ENCODE measurements around the gene TUBA3C.
"Not testable (repeated sequence)": the region's sequence is repeated elsewhere in the genome, so short reads cannot be mapped to it uniquely, and the experiment has no call there.

Gene TUBA3C

DNA sequence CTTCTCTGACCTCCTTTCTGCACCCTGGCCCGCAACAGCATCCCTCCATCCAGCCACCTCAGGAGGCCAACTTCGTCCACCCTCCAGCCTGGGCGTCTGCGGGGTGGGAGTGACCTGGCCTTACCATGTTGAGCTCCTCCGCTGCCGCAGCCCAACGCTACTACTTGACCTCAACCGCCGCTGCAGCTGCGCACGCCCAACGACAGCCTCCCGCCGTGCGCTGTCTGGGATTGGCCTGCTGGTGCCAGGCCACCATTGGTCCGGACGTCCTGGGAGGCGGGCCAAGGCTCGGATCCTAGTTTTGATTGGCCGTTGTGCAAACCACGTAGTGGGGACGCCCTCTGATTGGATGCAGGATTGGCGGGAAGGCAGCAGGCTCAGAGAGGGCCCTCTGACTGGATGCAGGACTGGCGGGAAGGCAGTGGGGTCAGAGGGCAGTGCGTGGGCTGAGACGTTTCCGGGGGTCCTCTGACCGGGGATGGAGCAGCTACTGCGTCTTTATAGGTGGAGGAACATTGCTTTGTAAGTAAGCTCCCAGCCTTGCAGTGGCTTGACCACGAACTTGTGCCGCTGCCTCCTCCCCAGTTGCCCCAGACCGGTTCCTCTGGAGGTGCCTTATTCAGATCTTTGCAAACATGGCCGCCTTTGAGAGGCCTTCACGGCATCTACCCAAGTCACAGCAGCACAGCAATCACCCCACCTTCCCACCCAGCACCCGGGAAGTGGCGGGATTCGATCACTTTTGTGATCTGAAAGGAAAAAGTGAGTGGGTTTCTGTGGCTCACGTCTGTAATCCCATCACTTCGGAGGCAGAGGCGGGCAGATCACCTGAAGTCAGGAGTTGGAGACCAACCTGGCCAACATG lies at the start of gene TUBA3C:
TSS of gene TUBA3C (minus strand) at position 204 of the 865 bp plus-strand sequence. CDS start at position 127, 77 bp downstream.
- DNase-seq, result no peak

GRCh38 chr13:19207413-19207812 lies 25.8 kb upstream of the TUBA3C start:
- not testable (repeated sequence) for DNase-seq

DNA sequence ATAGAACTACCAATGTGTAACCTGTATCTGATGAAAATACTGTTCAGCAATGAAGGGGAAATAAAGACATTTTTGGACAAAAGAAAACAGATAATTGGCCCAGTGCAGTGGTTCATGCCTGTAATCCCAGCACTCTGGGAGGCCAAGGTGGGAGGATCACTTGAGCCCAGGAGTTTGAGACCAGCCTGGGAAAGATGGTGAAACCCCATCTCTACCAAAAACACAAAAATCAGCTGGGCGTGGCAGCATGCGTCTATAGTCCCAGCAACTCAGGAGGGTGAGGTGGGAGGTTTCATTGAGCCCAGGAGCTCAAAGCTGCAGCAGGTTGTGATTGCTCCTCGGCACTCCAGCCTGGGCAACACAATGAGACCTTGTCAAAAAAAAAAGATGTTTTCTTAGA lies 11.0 kb upstream of the TUBA3C start:
- not testable (repeated sequence) for DNase-seq

- not testable (repeated sequence) for DNase-seq
Measured at GRCh38 chr13:19189911-19190310, 8.3 kb upstream of the TUBA3C start.

DNA sequence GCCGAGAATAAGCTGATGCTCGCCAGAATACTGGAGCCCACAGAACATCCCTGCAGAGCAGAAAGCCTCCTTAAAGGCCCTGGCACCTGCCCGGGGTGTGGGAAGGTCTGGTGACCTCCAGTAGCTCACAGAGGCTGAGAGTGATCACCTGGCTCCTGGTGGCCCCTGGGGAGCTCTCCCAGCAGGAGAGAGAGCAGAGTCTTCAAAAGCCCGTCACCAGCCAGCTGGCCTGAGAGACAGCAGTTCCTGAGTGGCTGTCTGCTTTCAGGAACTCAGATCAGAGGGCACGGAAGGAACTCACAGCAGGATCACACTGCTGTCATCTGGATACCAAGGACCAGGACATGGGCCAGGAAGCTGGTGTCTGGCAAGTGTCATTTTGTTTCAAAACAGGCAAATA lies 7.7 kb upstream of the TUBA3C start:
- DNase-seq, result not testable (repeated sequence)

DNA sequence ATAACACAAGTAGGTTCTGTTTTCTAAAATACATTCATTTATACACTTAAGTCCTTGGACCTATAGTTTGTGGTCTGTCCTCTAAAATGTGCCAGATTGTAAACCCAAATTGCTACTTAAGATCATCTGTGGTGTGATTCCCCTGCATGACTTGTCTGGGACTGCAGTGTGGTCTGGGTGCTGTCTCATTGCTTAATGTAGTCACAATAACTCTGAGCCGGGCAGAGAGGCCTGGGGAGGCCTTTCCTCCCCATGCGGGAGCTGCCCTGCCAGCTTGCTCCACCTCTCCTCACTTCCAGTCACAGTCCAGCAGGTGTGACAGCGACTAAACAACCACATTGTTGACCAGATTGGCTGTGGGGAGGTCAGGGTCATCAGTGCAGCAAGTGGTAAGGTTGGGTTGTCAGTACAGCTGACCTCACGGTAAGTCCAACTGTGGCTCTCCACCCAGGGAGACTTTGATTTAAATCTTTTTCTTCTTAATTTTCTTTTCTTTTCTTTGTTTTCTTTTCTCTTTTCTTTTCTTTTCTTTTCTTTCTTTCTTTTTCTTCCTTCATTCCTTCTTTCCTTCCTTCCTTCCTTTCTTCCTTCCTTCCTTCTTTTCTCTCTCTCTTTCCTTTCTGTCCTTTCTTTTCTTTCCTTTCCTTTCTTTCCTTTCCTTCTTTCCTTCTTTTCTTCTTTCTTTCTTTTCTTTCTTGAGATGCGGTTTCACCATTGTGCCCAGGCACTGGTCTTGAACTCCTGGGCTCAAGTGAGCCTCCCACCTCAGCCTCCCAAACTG lies 4.4 kb upstream of the TUBA3C start:
- DNase-seq, result no peak

GRCh38 chr13:19185086-19185864 lies 3.7 kb upstream of the TUBA3C start:
- no peak for DNase-seq

- no peak for DNase-seq
Measured at GRCh38 chr13:19184176-19184575, 2.6 kb upstream of the TUBA3C start.

- DNase-seq, result no peak
Measured at GRCh38 chr13:19183676-19184075, 2.1 kb upstream of the TUBA3C start.

DNA sequence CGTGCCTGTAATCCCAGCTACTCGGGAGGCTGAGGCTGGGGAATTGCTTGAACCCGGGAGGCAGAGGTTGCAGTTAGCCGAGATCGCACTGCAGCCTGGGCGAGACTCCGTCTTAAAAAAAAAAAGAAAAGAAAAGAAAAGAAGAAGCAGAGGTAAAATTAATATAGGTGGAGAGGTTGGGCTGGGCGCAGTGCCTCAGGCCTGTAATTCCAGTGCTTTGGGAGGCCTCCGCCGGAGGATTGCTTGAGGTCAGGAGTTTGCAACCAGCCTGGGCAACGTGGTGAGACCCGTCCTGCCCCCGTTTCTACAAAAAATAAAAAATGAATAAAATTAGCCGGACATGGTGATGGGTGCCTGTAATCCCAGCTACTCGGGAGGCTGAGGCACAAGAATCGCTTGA lies 912 bp upstream of the TUBA3C start:
- no peak for DNase-seq

DNA sequence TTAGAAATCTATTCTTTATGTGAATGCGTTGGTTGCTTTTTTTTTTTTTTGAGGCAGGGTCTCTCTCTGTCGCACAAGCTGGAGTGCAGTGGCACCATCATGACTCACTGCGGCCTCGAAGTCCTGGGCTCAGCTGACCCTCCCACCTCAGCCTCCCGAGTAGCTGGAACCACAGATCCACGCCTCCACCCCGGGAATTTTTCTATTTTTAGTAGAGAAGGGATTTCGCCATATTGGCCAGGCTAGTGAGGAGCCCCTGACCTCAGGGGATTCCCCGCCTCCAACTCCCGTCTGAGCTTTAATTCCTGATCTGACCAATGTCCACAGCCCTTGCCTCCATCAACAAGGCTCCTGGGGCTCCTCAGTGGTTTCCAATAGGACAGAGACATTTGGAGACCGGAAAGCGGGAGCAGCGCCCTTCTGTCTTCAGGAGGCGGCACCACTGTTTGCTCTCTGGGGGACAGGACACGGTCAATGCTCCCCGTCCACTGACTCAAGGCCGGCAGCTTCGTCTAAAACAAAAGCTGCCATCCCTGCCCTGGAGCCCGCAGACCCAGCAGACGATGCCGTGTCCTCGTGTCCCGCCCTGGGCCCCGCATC lies 503 bp downstream of the TUBA3C start:
- no peak for DNase-seq

DNA sequence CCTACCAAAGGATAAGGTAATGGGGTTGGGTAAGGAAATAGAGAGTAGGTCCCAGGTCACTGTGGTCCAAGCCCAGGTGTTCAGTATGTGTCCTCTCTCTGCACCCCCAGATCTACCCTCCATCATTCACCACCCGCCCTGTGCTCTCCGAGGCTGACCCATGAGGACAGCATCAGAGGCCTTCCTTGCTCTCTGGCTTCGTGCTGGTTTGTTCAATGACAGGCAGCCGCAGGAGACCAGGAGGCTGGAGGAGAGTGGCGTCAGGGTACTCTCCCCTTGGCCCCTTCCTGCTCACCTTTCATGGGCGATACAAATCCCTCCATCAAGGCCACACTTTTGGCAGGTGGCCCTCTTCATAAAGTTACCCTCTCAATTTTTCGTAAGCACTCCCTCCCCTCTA lies 1.7 kb downstream of the TUBA3C start:
- no peak for DNase-seq

DNA sequence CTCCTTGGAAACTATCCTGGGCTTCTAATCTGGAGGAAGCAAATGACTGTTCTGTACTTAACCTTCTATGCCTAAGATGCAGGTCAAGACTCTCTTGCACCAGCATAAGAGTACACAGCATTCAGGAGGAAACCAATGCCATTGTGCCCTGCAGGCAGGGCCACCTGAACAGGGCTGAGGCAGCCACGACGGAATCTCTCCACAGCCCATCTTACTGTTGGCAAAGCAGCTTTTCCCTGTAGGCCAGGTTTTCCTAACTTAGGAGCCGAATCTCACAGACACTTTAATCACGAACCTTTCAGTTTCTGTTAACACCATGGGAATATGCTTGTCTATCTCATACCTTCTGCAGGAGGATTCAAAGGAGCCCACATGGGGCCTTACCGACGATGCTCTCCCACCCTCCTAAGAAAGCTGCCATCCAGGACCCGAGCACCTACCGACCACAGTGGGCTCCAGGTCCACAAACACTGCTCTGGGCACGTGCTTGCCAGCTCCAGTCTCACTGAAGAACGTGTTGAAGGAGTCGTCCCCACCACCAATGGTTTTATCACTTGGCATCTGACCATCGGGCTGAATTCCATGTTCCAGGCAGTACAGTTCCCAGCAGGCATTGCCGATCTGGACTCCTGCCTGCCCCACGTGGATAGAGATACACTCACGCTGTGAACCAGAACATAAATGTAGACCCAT lies 2.6 kb downstream of the TUBA3C start:
- DNase-seq, result no peak

DNA sequence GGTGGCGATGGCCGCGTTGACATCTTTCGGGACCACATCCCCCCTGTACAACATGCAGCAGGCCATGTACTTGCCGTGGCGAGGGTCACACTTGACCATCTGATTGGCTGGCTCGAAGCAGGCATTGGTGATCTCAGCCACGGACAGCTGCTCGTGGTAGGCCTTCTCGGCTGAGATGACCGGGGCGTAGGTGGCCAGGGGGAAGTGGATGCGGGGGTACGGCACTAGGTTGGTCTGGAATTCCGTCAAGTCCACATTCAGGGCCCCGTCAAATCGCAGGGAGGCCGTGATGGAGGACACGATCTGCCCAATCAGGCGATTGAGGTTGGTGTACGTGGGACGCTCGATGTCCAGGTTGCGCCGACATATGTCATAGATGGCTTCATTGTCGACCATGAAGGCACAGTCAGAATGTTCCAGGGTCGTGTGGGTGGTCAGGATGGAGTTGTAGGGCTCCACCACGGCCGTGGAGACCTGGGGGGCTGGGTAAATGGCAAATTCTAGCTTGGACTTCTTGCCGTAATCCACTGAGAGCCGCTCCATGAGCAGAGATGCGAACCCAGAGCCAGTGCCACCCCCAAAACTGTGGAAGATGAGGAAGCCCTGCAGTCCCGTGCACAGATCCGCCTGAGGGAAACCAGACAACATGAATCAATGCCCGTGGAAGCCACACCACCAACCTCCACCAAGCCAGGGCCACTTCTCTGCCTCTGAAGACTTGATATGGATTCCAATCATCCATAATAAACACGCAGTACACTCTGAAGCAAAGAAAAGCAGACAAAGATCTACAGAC lies 4.4 kb downstream of the TUBA3C start:
- not testable (repeated sequence) for DNase-seq

GRCh38 chr13:19173752-19174151 lies 7.9 kb downstream of the TUBA3C start:
- no peak for DNase-seq

DNA sequence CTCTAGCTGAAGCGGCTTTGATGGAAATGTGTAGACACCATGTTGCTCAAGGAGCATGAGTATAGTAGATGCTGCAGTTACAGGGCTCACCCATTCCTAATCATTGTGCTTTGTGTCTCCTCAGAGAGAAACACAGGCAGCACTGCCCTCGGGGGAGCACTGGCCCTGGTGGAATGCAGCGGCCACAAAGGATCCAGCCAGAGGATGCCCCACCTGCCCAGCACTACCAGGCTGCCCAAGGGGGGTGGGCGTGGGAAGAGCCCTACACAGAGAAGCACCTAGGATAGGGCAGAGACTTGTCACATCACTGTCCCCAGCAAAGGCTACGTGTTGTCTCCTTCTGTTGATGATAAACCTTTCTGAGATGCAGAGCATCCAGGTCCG lies 9.0 kb downstream of the TUBA3C start:
- no peak for DNase-seq

DNA sequence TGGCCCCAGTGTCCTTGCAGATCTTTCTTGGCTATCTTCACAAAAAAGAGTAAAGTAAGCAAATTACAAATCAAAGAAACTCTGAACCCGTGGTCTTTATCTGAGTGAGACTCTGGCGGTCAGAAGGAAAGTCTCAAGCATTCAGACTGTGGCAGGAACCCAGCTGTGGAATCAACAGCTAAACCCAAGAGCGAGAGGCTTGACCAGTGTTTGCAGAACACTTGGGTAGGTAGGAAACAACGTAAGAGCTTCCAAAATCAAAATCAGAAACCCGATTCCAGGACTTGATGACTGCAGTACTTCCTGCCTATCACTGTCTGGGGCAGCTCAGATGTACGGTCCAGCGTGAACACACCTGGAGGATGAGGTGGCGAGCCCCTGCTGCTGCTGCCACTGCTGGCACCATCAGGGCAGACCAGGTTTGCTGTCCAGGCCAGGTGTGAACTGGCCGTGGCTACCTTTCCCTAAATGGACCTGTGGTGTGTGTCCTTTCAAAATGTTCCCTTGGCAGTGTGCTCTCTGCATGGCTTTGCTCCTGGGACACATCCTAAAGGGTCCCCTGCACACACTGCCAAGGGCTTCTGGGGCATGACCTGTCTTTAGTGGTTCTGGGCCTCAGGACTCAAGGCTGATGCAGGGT lies 9.5 kb downstream of the TUBA3C start:
- no peak for DNase-seq

DNA sequence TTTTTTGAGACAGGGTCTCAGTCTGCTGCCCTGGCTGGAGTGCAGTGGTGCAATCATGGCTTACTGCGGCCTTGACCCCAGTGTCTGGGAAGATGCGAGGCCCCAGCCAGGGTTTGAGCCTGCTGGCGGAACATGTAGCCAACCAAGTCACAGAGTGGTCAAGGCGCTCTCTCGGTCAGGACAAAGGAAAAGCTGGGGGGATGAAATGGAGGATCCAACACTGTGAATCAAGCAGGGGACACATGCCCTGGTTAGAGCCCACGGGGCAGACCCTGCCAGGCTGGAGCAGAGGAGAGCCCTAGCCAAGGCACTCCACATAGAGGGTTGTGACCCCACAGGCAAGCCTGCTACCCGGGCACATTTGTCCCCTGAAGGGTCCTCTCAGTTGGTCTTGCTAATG lies 10.1 kb downstream of the TUBA3C start:
- DNase-seq, result no peak

GRCh38 chr13:19169991-19170390 lies 11.6 kb downstream of the TUBA3C start:
- DNase-seq, result no peak

DNA sequence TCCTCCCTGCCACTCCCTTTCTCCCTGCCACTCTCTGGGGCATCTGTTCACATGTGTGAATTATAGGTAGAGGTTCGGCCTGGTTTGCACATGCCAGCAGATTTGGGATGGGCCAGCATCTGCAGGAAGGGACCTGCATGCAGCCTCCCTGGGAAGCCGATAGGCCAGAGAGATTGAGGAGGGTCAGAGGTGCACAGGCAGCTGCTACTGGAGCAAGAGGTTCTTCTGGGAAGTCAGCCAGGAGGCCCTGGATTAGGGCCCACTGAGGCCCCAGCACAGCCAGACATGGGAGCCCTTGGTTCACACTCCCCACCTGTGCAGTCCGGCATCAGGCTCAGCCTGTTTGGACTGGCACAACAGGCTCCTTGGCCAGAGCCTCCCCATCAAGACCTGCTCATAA lies 12.1 kb downstream of the TUBA3C start:
- no peak for DNase-seq

DNA sequence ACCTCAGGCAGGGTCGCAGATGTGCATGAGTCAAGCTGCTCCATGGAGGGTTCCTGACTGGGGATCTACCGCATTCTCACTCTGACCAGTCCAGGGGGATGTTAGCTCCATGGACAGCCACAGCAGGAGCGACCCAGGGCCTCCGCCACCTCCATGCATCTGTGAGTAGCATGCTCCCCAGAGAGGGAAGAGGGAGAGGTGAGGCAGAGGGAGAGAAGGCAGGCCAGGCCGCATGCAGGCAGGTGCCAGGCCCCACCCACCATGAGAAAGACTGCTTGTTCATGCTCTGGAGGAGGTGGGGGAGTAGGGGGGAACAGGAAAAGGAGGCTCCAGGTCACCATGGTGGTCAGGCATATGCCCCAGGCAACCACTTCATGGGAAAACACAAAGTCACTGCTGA lies 20.3 kb downstream of the TUBA3C start:
- no peak for DNase-seq

All from C1 segment of cervical spinal cord (tissue), 14 donors.